Cardiac muscle cell (in vitro differentiated cells and primary cell): ENCODE results near the gene ETV4. TPM values are rescaled to one million over a fixed set of nuclear protein-coding genes. Genes with fewer than 3 reads are reported as not detected.

ENCODE experiments used
- DNase-seq, 2 donors: peaks; one replicate each; pipeline versions ENCODE4 v3.0.0 to v3.0.0-alpha.2; 2010 to 2017; ENCODE audit warnings: low read depth in 1 of 2, low spot score in 1 of 2
- H3K27ac ChIP-seq: fragments of 200-600 bp; sonication (generic); 2 replicates; pipeline ENCODE4 v1.5.1; 2016
- H3K27me3 ChIP-seq: fragments of 200-600 bp; sonication (generic); 2 replicates; pipeline ENCODE4 v1.6.0; 2016; ENCODE audit warnings: control low read depth
- H3K36me3 ChIP-seq: fragments of 200-600 bp; sonication (generic); 2 replicates; pipeline ENCODE4 v1.5.1; 2016; ENCODE audit warnings: control low read depth
- H3K4me1 ChIP-seq: fragments of 200-600 bp; sonication (generic); 2 replicates; pipeline ENCODE4 v1.8.1; 2017; ENCODE audit warnings: low read depth, mild to moderate bottlenecking, mixed run types
- H3K4me3 ChIP-seq: fragments of 200-600 bp; sonication (generic); 2 replicates; pipeline ENCODE4 v1.5.1; 2016; ENCODE audit warnings: mild to moderate bottlenecking
- H3K9me3 ChIP-seq: fragments of 200-600 bp; sonication (generic); 2 replicates; pipeline ENCODE4 v1.5.1; 2017; ENCODE audit warnings: low read depth, mild to moderate bottlenecking, control low read depth
- polyA plus RNA-seq: library from polyadenylated mRNA; unstranded; fragments of >200 nt; fragmentation: Nextera tagmentation; extraction: Ambion mirVana; gene quantifications from 2 replicates; pipeline ENCODE4 v1.2.1, GENCODE V29; 2016
- total RNA-seq: library from RNA; depleted of rRNA; stranded (reverse); fragments of >200 nt; gene quantifications from 2 replicates; pipeline ENCODE4 v1.2.3, GENCODE V29; 2016
- TF ChIP-seq, protein P1 (sequence below): IDR thresholded peaks from 2 replicates; pipeline ENCODE4 v1.5.1; 2012; ENCODE audit warnings: low read depth, mild to moderate bottlenecking, low read length

Gene ETV4
- total and polyA plus RNA-seq, 2 experiments from 2014 or later: 1.3 to 2.4 TPM

DNA sequence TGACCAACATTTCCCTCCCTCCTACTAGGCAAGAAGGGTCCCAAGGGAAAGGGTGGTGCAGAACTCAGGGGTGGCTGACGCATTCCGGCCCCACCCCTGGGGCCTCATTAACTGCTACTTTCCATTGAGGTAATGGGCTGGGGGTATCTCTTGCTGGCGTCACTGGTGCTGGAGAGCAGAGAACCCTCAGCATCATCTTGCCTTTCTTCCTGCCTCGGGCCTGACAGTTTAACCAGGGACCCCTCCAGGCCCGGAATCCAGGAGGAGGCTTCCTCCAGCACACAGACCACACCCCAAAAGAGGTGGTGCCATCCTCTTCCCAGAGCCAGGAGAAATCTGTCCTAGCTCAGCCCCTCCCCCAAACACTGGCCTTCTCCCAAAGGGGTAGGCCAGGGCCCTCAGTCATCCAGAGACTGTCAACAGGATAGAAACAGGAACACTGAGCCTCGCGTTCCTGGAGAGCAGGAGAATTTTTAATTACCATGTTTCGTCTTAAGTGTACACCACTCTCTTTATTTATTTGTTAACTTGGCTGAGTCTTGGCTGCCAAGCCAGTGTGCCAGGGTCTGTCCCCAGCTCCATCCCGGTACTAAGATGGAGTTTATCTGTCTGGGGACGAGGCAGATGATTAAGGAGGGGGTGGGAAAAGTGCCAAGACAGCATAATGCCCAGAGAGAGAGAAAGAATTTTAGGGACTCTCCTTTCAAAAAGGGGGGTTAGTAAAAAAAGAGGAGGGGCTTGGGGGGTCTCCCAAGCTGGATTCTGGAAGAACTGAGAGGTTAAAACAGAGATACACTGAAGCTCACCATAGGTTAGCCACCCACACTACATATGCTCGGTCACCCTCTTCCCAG lies 5.1 kb downstream of the ETV4 start:
- Histone ChIP-seq H3K27ac (no peak overlapping the region), H3K9me3 (no peaks in the 10 kb centered on the region), H3K4me3 (no peak overlapping the region), H3K27me3 (peaks cover 43% of the 10 kb centered on the region), H3K4me1 (peaks cover 9% of the 10 kb centered on the region), H3K36me3 (no peaks in the 10 kb centered on the region)
- peak in 1 of 2 donors; percentile 44 for DNase-seq
- TF ChIP-seq, protein P1, sequence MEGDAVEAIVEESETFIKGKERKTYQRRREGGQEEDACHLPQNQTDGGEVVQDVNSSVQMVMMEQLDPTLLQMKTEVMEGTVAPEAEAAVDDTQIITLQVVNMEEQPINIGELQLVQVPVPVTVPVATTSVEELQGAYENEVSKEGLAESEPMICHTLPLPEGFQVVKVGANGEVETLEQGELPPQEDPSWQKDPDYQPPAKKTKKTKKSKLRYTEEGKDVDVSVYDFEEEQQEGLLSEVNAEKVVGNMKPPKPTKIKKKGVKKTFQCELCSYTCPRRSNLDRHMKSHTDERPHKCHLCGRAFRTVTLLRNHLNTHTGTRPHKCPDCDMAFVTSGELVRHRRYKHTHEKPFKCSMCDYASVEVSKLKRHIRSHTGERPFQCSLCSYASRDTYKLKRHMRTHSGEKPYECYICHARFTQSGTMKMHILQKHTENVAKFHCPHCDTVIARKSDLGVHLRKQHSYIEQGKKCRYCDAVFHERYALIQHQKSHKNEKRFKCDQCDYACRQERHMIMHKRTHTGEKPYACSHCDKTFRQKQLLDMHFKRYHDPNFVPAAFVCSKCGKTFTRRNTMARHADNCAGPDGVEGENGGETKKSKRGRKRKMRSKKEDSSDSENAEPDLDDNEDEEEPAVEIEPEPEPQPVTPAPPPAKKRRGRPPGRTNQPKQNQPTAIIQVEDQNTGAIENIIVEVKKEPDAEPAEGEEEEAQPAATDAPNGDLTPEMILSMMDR: no peak

DNA sequence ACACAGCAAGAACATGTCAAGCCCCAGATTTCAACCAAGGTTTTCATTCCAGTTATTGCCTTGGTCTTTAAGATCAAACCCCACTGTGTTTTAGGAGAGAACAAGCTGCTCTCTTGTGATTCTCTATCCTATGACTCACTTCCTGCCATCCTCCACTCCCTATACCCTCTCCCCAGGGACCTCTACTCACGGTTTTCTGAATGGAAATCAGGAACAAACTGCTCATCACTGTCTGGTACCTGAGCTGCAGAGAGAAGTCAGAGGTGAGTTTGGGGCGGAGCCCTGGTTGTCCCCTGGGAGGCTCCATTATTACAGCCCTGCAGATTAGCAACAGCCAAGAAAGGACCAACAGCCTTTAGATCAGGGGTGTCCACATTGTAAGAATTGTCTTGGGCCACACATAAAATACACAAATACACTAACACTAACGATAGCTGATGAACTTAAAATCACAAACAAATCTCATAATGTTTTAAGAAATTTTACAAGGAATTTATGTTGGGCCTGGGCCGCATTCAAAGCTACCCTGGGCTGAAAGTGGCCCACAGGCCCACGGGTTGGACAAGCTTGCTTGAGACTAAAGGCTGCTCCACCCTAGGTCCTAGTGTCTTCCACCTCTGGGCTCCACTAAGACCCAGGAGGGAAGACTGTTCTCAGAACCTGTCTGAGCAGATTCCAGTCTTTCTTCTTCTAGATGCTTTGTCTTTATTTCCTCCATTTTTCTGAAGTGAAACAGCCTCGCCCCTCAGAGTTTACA lies 9.7 kb downstream of the ETV4 start:
- Histone ChIP-seq H3K4me3 (no peak overlapping the region), H3K27me3 (no peaks in the 10 kb centered on the region), H3K9me3 (no peaks in the 10 kb centered on the region), H3K27ac (no peak overlapping the region), H3K36me3 (no peaks in the 10 kb centered on the region), H3K4me1 (peaks cover 4% of the 10 kb centered on the region)
- TF ChIP-seq, protein P1: no peak
- DNase-seq: peak in 1 of 2 donors; percentile 76

DNA sequence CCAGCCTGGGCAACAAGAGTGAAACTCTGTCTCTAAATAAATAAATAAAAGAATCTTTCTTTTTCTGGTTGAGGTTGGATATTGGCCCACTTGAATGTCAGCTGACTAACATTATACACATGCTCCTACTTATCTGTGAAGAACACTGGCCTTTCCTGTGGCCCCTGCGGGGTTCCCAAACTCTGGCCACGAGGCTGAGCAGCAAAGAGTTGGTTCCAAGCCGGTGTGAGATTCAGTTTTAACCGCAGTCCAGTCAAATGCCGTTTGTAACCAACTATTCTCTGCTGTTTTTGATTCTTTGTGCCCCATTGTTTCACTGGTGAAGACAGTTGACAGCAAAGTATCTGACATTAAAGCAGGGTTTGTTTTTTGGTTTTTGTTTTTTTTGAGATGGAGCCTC lies 11.2 kb downstream of the ETV4 start:
- no peak overlapping the region for H3K4me3 ChIP-seq
- no peaks in the 10 kb centered on the region for H3K36me3 ChIP-seq
- DNase-seq: no peak
- H3K9me3 ChIP-seq: no peaks in the 10 kb centered on the region
- TF ChIP-seq, protein P1: no peak
- H3K27me3 ChIP-seq: no peaks in the 10 kb centered on the region
- H3K4me1 ChIP-seq: peaks cover 12% of the 10 kb centered on the region
- no peak overlapping the region for H3K27ac ChIP-seq

DNA sequence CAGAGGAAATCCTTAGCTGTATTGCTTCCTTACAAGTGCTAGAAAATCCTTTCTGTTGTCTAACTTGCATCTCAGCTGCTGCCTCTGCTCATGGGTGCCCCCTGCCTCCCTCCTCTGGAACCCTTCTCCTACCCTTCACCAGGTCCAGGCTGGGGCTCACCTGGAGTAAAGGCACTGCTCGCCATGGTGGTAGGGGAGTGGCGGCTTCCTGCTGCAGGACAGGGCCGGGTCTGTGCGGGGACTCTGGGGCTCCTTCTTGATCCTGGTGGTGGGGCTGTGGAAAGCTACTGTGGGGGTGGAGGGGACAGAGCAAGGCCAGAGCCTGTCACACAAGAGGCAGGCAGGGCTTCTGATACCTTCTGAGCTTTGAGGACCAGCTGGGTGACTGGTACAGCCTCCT lies 12.4 kb downstream of the ETV4 start:
- H3K36me3 ChIP-seq: no peaks in the 10 kb centered on the region
- H3K9me3 ChIP-seq: no peaks in the 10 kb centered on the region
- no peak overlapping the region for H3K27ac ChIP-seq
- no peak for DNase-seq
- no peaks in the 10 kb centered on the region for H3K27me3 ChIP-seq
- no peak overlapping the region for H3K4me3 ChIP-seq
- H3K4me1 ChIP-seq: peaks cover 15% of the 10 kb centered on the region
- TF ChIP-seq, protein P1: no peak

DNA sequence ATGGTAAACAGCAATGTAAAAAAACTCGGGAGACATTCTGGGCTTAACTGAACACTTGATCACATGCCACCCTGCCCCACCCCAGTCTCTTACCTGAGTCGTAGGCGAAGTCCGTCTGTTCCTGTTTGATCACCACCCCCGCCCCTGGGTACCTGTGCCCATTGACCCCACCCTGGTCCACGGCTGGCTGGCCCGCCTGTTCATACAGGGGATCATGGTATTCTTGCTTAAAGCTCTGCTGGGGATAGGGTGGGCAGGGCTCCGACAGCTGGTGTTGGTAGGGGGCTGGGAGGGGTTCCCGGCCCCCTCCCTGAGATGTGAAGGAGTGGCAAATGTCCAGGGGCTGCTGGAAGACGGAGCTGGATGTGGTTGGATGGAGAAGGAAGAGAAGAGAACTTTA lies 13.6 kb downstream of the ETV4 start:
- H3K36me3 ChIP-seq: no peaks in the 10 kb centered on the region
- H3K27me3 ChIP-seq: no peaks in the 10 kb centered on the region
- TF ChIP-seq, protein P1: no peak
- H3K4me1 ChIP-seq: peaks cover 15% of the 10 kb centered on the region
- H3K9me3 ChIP-seq: no peaks in the 10 kb centered on the region
- H3K27ac ChIP-seq: no peak overlapping the region
- no peak overlapping the region for H3K4me3 ChIP-seq
- DNase-seq: no peak
